HEK293 (cell line): ENCODE results near the gene TNFRSF9.

Source experiments
- CTCF ChIA-PET: fragments of 350-600 bp; formaldehyde crosslinking; extraction: SDS; loops from one replicate; lab custom pipeline; 2021; ENCODE audit warnings: antibody characterized with exemption; lab: Yijun Ruan, JAX
- POLR2A ChIA-PET: fragments of 300-600 bp; formaldehyde crosslinking; extraction: SDS; loops from one replicate; lab custom pipeline; 2020; ENCODE audit warnings: antibody characterized with exemption, inconsistent platforms; lab: Yijun Ruan, JAX
- H3K27ac ChIP-seq: fragments of 200-500 bp; sonication (Bioruptor generic); 2 replicates; pipeline ENCODE4 v1.5.1; 2014; ENCODE audit warnings: low read depth, low read length, control low read depth, inconsistent platforms; ENCODE audit errors: extremely low read depth
- H3K36me3 ChIP-seq, 2 experiments: fragments of 200-500 bp in 1 of 2; sonication (Bioruptor generic) in 1 of 2; 1 replicate in 1 of 2; 2 replicates in 1 of 2; pipeline ENCODE4 v1.5.1; 2014 to 2017; ENCODE audit warnings: inconsistent platforms in 2 of 2, low read length in 2 of 2; ENCODE audit not compliant: control insufficient read depth in 2 of 2, insufficient read depth in 1 of 2
- H3K4me1 ChIP-seq: fragments of 200-500 bp; sonication (Bioruptor generic); 2 replicates; pipeline ENCODE4 v1.5.1; 2014; ENCODE audit warnings: mild to moderate bottlenecking, low read length, inconsistent platforms; ENCODE audit not compliant: control insufficient read depth, insufficient read depth
- H3K4me3 ChIP-seq: 2 replicates; pipeline ENCODE4 v1.5.1; 2011; ENCODE audit warnings: low read depth, mild to moderate bottlenecking, control low read depth, low read length, moderate library complexity
- H3K9me3 ChIP-seq: fragments of 200-500 bp; sonication (Bioruptor generic); 2 replicates; pipeline ENCODE4 v1.5.1; 2014; ENCODE audit warnings: low read depth, low read length, inconsistent platforms; ENCODE audit not compliant: control insufficient read depth, insufficient read depth
- IKZF3 ChIP-seq: fragments of 450-650 bp; IDR thresholded peaks from 2 replicates; pipeline ENCODE4 v1.5.0; 2018; ENCODE audit warnings: missing biosample characterization, mild to moderate bottlenecking, missing genetic modification characterization, moderate library complexity
- ZBTB17 ChIP-seq: fragments of 450-650 bp; formaldehyde crosslinking; IDR thresholded peaks from 2 replicates; pipeline ENCODE4 v1.5.1; 2016; ENCODE audit warnings: missing biosample characterization, missing genetic modification characterization
- ZFP41 ChIP-seq: fragments of 450-650 bp; formaldehyde crosslinking; IDR thresholded peaks from 2 replicates; pipeline ENCODE4 v1.5.1; 2016; ENCODE audit warnings: missing biosample characterization, missing genetic modification characterization, borderline replicate concordance
- ZNF10 ChIP-seq: fragments of 450-650 bp; formaldehyde crosslinking; IDR thresholded peaks from 2 replicates; pipeline ENCODE4 v1.5.1; 2017; ENCODE audit warnings: missing biosample characterization, missing genetic modification characterization
- ZNF112 ChIP-seq: fragments of 450-650 bp; formaldehyde crosslinking; IDR thresholded peaks from 2 replicates; pipeline ENCODE4 v1.5.0; 2017; ENCODE audit warnings: missing biosample characterization, missing genetic modification characterization
- ZNF138 ChIP-seq: fragments of 450-650 bp; formaldehyde crosslinking; IDR thresholded peaks from 2 replicates; pipeline ENCODE4 v1.5.1; 2016; ENCODE audit warnings: missing biosample characterization, missing genetic modification characterization, borderline replicate concordance
- ZNF155 ChIP-seq: fragments of 450-650 bp; formaldehyde crosslinking; IDR thresholded peaks from 2 replicates; pipeline ENCODE4 v1.5.1; 2016; ENCODE audit warnings: missing biosample characterization, missing genetic modification characterization
- ZNF184 ChIP-seq: fragments of 450-650 bp; IDR thresholded peaks from 2 replicates; pipeline ENCODE4 v1.5.1; 2018; ENCODE audit warnings: missing biosample characterization, mild to moderate bottlenecking, missing genetic modification characterization
- ZNF426 ChIP-seq: fragments of 450-650 bp; formaldehyde crosslinking; IDR thresholded peaks from 2 replicates; pipeline ENCODE4 v1.5.1; 2017; ENCODE audit warnings: missing biosample characterization, missing genetic modification characterization, mild to moderate bottlenecking, inconsistent platforms, moderate library complexity
- ZNF510 ChIP-seq: fragments of 450-650 bp; formaldehyde crosslinking; IDR thresholded peaks from 2 replicates; pipeline ENCODE4 v1.5.1; 2018; ENCODE audit warnings: mild to moderate bottlenecking, missing genetic modification characterization, missing biosample characterization; ENCODE audit not compliant: insufficient replicate concordance
- ZNF521 ChIP-seq: fragments of 450-650 bp; formaldehyde crosslinking; IDR thresholded peaks from 2 replicates; pipeline ENCODE4 v1.5.1; 2017; ENCODE audit warnings: missing biosample characterization, mild to moderate bottlenecking, missing genetic modification characterization
- ZNF561 ChIP-seq: fragments of 450-650 bp; IDR thresholded peaks from 2 replicates; pipeline ENCODE4 v1.5.1; 2018; ENCODE audit warnings: missing biosample characterization, missing genetic modification characterization, borderline replicate concordance
- ZNF585B ChIP-seq: fragments of 450-650 bp; formaldehyde crosslinking; IDR thresholded peaks from 2 replicates; pipeline ENCODE4 v1.5.1; 2016; ENCODE audit warnings: missing biosample characterization, missing genetic modification characterization
- ZNF670 ChIP-seq: fragments of 450-650 bp; formaldehyde crosslinking; IDR thresholded peaks from 2 replicates; pipeline ENCODE4 v1.5.1; 2016; ENCODE audit warnings: missing biosample characterization, missing genetic modification characterization, low read depth
- TF ChIP-seq, protein P1 (sequence below): fragments of 450-650 bp; IDR thresholded peaks from 2 replicates; pipeline ENCODE4 v1.5.1; 2018; ENCODE audit warnings: missing biosample characterization, missing genetic modification characterization
- TF ChIP-seq, protein P2 (sequence below): fragments of 450-650 bp; formaldehyde crosslinking; IDR thresholded peaks from 2 replicates; pipeline ENCODE4 v1.5.0; 2017; ENCODE audit warnings: missing biosample characterization, missing genetic modification characterization, borderline replicate concordance
- TF ChIP-seq, protein P3 (sequence below): fragments of 450-650 bp; formaldehyde crosslinking; IDR thresholded peaks from 2 replicates; pipeline ENCODE4 v1.5.1; 2016; ENCODE audit warnings: missing biosample characterization, missing genetic modification characterization

The TNFRSF9 gene

DNA sequence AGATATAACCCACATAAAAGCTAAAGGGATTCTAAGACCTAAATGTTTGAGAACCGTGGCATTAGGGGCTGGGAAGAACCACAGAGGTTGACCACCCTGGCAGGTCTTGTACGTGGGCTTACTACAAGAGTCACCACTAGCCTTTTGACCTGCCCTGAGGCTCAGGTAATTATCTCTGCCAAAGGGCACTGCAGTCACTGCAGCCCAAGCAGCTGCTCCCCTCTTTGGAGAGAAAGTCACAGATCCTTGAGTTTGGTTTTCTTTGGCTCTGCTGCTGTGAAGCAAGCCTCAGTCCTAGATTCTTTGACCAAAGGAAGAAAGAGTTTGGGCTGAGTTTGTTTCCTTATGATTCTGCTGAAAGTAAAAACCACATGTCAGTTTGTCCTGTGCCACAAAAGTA is 32.4 kb upstream of the TNFRSF9 start (continued):
- TF ChIP-seq, protein P1, sequence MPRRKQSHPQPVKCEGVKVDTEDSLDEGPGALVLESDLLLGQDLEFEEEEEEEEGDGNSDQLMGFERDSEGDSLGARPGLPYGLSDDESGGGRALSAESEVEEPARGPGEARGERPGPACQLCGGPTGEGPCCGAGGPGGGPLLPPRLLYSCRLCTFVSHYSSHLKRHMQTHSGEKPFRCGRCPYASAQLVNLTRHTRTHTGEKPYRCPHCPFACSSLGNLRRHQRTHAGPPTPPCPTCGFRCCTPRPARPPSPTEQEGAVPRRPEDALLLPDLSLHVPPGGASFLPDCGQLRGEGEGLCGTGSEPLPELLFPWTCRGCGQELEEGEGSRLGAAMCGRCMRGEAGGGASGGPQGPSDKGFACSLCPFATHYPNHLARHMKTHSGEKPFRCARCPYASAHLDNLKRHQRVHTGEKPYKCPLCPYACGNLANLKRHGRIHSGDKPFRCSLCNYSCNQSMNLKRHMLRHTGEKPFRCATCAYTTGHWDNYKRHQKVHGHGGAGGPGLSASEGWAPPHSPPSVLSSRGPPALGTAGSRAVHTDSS (tag by site-specific recombination), result no peak
- no peak for TF ChIP-seq IKZF3 (tag by site-specific recombination)

DNA sequence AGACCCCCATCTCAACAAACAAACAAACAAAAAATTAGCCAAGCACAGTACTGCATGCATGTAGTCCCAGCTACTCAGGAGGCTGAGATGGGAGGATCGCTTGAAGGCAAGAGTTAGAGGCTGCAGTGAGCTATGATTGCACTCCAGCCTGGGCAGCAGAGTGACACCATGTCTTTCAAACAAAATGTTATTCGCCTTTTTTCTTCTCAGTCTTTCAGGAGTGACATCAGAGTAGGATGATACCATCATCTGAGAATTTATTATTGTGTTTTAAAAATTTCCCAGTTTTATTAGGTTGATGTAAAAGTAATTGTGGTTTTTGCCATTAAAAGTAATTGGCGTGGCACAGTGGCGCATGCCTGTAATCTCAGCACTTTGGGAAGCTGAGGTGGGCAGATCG is 31.6 kb upstream of the TNFRSF9 start:
- ChIA-PET POLR2A (no interaction called here), CTCF (interaction anchor here (0.7 to 6.1 kb wide), 5 partner anchors 9 to 343 kb away, joined by 3 to 81 read pairs (median 5); no protein-coding TSS in a partner anchor)
- TF ChIP-seq ZNF510, result no peak
- peak; percentile 99 for TF ChIP-seq ZNF184 (tag by site-specific recombination)
- H3K4me1 ChIP-seq, result no peaks in the 10 kb centered on the region
- H3K4me3 ChIP-seq, result no peak overlapping the region
- no peak overlapping the region for H3K27ac ChIP-seq
- no peaks in the 10 kb centered on the region for H3K9me3 ChIP-seq
- H3K36me3 ChIP-seq, result peaks cover 62 to 77% of the 10 kb centered on the region in 2 experiments

DNA sequence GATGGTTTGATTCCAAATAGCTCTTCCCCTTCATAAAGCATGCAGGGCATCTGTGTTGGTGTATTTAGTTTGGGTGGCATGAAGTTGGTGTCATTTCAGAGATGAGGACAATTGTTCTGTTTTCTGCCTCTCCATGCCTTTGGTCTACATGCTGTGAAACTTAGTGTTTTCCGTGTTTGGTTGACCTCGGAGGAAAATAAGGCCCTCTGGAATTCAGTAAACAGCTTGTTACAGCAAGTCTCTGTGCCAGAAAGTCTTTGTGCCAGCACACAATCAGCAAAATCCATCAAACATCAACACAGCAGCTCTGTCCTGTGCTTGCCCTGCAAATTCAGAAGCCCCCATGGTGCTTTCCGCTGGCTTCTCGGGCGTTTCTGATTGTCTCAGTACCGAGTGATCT is 30.4 kb upstream of the TNFRSF9 start:
- TF ChIP-seq ZNF112 (tag by site-specific recombination), result no peak
- no peak for TF ChIP-seq ZFP41 (tag by site-specific recombination)
- TF ChIP-seq, protein P2, sequence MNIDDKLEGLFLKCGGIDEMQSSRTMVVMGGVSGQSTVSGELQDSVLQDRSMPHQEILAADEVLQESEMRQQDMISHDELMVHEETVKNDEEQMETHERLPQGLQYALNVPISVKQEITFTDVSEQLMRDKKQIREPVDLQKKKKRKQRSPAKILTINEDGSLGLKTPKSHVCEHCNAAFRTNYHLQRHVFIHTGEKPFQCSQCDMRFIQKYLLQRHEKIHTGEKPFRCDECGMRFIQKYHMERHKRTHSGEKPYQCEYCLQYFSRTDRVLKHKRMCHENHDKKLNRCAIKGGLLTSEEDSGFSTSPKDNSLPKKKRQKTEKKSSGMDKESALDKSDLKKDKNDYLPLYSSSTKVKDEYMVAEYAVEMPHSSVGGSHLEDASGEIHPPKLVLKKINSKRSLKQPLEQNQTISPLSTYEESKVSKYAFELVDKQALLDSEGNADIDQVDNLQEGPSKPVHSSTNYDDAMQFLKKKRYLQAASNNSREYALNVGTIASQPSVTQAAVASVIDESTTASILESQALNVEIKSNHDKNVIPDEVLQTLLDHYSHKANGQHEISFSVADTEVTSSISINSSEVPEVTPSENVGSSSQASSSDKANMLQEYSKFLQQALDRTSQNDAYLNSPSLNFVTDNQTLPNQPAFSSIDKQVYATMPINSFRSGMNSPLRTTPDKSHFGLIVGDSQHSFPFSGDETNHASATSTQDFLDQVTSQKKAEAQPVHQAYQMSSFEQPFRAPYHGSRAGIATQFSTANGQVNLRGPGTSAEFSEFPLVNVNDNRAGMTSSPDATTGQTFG (tag by site-specific recombination), result no peak
- TF ChIP-seq ZNF138, result no peak
- no peak for TF ChIP-seq ZNF426 (tag by site-specific recombination)
- TF ChIP-seq ZNF521, result no peak
- TF ChIP-seq IKZF3 (tag by site-specific recombination), result no peak
- no peak for TF ChIP-seq ZBTB17
- no peak for TF ChIP-seq ZNF670 (tag by site-specific recombination)
- no peak for TF ChIP-seq ZNF561 (tag by site-specific recombination)
- TF ChIP-seq ZNF10 (tag by site-specific recombination), result no peak
- TF ChIP-seq, protein P3, sequence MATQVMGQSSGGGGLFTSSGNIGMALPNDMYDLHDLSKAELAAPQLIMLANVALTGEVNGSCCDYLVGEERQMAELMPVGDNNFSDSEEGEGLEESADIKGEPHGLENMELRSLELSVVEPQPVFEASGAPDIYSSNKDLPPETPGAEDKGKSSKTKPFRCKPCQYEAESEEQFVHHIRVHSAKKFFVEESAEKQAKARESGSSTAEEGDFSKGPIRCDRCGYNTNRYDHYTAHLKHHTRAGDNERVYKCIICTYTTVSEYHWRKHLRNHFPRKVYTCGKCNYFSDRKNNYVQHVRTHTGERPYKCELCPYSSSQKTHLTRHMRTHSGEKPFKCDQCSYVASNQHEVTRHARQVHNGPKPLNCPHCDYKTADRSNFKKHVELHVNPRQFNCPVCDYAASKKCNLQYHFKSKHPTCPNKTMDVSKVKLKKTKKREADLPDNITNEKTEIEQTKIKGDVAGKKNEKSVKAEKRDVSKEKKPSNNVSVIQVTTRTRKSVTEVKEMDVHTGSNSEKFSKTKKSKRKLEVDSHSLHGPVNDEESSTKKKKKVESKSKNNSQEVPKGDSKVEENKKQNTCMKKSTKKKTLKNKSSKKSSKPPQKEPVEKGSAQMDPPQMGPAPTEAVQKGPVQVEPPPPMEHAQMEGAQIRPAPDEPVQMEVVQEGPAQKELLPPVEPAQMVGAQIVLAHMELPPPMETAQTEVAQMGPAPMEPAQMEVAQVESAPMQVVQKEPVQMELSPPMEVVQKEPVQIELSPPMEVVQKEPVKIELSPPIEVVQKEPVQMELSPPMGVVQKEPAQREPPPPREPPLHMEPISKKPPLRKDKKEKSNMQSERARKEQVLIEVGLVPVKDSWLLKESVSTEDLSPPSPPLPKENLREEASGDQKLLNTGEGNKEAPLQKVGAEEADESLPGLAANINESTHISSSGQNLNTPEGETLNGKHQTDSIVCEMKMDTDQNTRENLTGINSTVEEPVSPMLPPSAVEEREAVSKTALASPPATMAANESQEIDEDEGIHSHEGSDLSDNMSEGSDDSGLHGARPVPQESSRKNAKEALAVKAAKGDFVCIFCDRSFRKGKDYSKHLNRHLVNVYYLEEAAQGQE (tag by site-specific recombination), result no peak
- TF ChIP-seq ZNF585B, result no peak
- no peak for TF ChIP-seq ZNF155 (tag by site-specific recombination)
- POLR2A ChIA-PET, result interaction anchor here (1.4 kb wide), 1 partner anchor 10 kb away, joined by 4 read pairs; the partner anchor contains the start of gene PARK7
- H3K9me3 ChIP-seq, result no peaks in the 10 kb centered on the region
- no peak overlapping the region for H3K27ac ChIP-seq
- peaks cover 68 to 79% of the 10 kb centered on the region in 2 experiments for H3K36me3 ChIP-seq
- no peak overlapping the region for H3K4me3 ChIP-seq
- CTCF ChIA-PET, result no interaction called here
- H3K4me1 ChIP-seq, result no peaks in the 10 kb centered on the region
